NCI-H146 treated with DMSO at 0.1 percent for 48 hours (cell line): Measurements from ENCODE around the gene UBTD1.
"Not testable (repeated sequence)": the region's sequence is repeated elsewhere in the genome, so short reads cannot be mapped to it uniquely, and the experiment has no call there.

Experiments
- DNase-seq: peaks from one replicate; lab custom pipeline; 2025; ENCODE audit not compliant: unreplicated experiment; lab: John Stamatoyannopoulos, UW

The UBTD1 gene

GRCh38 chr10:97560731-97561381 lies 62.1 kb downstream of the UBTD1 start:
- DNase-seq, result not testable (repeated sequence)

GRCh38 chr10:97561386-97562077 lies 62.8 kb downstream of the UBTD1 start:
- DNase-seq, result not testable (repeated sequence)

GRCh38 chr10:97562329-97562728 lies 63.6 kb downstream of the UBTD1 start:
- not testable (repeated sequence) for DNase-seq

GRCh38 chr10:97563337-97563736 lies 64.6 kb downstream of the UBTD1 start:
- no peak for DNase-seq

- no peak for DNase-seq
Measured at GRCh38 chr10:97564776-97565175, 66.1 kb downstream of the UBTD1 start.

GRCh38 chr10:97566336-97566996 lies 67.7 kb downstream of the UBTD1 start:
- no peak for DNase-seq

GRCh38 chr10:97567891-97568290 lies 69.2 kb downstream of the UBTD1 start:
- DNase-seq, result no peak

GRCh38 chr10:97570146-97570788 lies 71.5 kb downstream of the UBTD1 start:
- DNase-seq, result no peak

- DNase-seq, result no peak
Measured at GRCh38 chr10:97570789-97571471, 72.2 kb downstream of the UBTD1 start.

GRCh38 chr10:97571622-97572021 lies 72.9 kb downstream of the UBTD1 start:
- no peak for DNase-seq

GRCh38 chr10:97572214-97572989 lies 73.7 kb downstream of the UBTD1 start, which contains the start of gene ANKRD2:
ANKRD2 (plus strand) TSS chr10:97572779; CDS start chr10:97572789, 10 bp downstream.
- peak; percentile 21 for DNase-seq

GRCh38 chr10:97573021-97573420 lies 74.3 kb downstream of the UBTD1 start:
- DNase-seq, result no peak

- no peak for DNase-seq
Measured at GRCh38 chr10:97573672-97574071, 74.9 kb downstream of the UBTD1 start.

- DNase-seq, result no peak
Measured at GRCh38 chr10:97574374-97575126, 75.8 kb downstream of the UBTD1 start.

GRCh38 chr10:97575127-97575668 lies 76.5 kb downstream of the UBTD1 start:
- no peak for DNase-seq

GRCh38 chr10:97576487-97576886 lies 77.8 kb downstream of the UBTD1 start:
- not testable (repeated sequence) for DNase-seq

GRCh38 chr10:97577701-97578100 lies 79.0 kb downstream of the UBTD1 start:
- no peak for DNase-seq

- DNase-seq, result no peak
Measured at GRCh38 chr10:97578171-97578844, 79.6 kb downstream of the UBTD1 start.
